ENCODE data around the gene YJU2. TPM values are rescaled to one million over a fixed set of nuclear protein-coding genes. Genes with fewer than 3 reads are reported as not detected.
A peak's percentile ranks its signal among the peaks of the same experiment; 100 is the strongest.
"Not testable (repeated sequence)": the region's sequence is repeated elsewhere in the genome, so short reads cannot be mapped to it uniquely, and the experiment has no call there.

Gene YJU2
- total RNA-seq, 1 donor from 2014 or later = 15.4 TPM

GRCh38 chr19:4227771-4228170 lies 19.1 kb upstream of the YJU2 start:
- H3K4me1 Mint-ChIP-seq (ENCODE audit: unreplicated experiment) = no peaks in the 10 kb centered on the region
- no peak for DNase-seq (ENCODE audit: low spot score)
- H3K27ac Mint-ChIP-seq (ENCODE audit: unreplicated experiment) = no peak overlapping the region
- no peak overlapping the region for H3K4me3 Mint-ChIP-seq (ENCODE audit: unreplicated experiment)
- TF ChIP-seq, protein P1, sequence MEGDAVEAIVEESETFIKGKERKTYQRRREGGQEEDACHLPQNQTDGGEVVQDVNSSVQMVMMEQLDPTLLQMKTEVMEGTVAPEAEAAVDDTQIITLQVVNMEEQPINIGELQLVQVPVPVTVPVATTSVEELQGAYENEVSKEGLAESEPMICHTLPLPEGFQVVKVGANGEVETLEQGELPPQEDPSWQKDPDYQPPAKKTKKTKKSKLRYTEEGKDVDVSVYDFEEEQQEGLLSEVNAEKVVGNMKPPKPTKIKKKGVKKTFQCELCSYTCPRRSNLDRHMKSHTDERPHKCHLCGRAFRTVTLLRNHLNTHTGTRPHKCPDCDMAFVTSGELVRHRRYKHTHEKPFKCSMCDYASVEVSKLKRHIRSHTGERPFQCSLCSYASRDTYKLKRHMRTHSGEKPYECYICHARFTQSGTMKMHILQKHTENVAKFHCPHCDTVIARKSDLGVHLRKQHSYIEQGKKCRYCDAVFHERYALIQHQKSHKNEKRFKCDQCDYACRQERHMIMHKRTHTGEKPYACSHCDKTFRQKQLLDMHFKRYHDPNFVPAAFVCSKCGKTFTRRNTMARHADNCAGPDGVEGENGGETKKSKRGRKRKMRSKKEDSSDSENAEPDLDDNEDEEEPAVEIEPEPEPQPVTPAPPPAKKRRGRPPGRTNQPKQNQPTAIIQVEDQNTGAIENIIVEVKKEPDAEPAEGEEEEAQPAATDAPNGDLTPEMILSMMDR (IDR thresholded peaks at IDR 0.05; ENCODE audit: unreplicated experiment) = no peak
- H3K9me3 Mint-ChIP-seq (ENCODE audit: unreplicated experiment) = no peaks in the 10 kb centered on the region
- no peaks in the 10 kb centered on the region for H3K36me3 Mint-ChIP-seq (ENCODE audit: low read depth, unreplicated experiment)
- H3K27me3 Mint-ChIP-seq (ENCODE audit: unreplicated experiment) = peaks cover 5% of the 10 kb centered on the region

GRCh38 chr19:4228765-4229178 lies 18.1 kb upstream of the YJU2 start:
- H3K36me3 Mint-ChIP-seq (ENCODE audit: low read depth, unreplicated experiment) = no peaks in the 10 kb centered on the region
- H3K4me1 Mint-ChIP-seq (ENCODE audit: unreplicated experiment) = no peaks in the 10 kb centered on the region
- no peak overlapping the region for H3K4me3 Mint-ChIP-seq (ENCODE audit: unreplicated experiment)
- H3K27ac Mint-ChIP-seq (ENCODE audit: unreplicated experiment) = no peak overlapping the region
- H3K27me3 Mint-ChIP-seq (ENCODE audit: unreplicated experiment) = peaks cover 8% of the 10 kb centered on the region
- no peaks in the 10 kb centered on the region for H3K9me3 Mint-ChIP-seq (ENCODE audit: unreplicated experiment)
- TF ChIP-seq, protein P1 (IDR thresholded peaks at IDR 0.05; ENCODE audit: unreplicated experiment) = no peak
- no peak for DNase-seq (ENCODE audit: low spot score)

DNA sequence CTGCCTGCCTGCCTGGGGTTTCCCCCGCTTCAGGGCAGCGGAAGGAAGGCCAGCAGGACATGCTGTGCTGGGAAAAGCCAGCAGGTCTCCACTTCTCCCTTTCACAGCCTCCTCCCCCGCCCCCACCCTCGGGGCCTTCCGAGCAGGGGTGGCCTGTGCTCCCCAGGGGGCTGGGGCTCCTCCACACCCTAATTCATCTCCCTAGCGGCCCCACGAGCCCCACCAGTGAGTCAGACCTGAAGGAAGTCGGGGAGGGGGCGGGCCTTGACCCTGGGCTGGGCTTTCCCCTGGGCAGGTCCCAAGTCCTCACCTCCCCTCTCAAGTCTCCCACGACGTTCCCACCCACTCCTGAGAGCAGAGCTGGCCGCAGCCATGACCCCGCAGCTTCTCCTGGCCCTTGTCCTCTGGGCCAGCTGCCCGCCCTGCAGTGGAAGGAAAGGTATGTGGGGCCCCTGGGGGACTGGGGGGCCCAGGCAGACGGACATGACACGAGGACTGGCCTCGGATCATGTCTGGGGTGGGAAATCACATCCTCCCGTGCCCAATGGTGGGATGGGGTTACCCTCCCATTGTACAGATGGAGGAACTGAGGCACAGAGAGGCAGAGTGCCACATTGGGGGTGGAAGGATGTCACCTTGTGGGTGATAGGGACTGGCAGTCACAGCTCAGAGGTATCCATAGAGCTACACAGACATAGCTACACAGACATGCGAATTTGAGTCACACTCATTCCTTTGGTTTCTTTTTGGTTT lies 17.5 kb upstream of the YJU2 start, which contains the start of gene EBI3:
EBI3 (plus strand) TSS at position 345 of the 753 bp plus-strand sequence; CDS start at position 373, 28 bp downstream.
- DNase-seq (ENCODE audit: low spot score) = peak; percentile 44
- Mint-ChIP-seq H3K4me1 (ENCODE audit: unreplicated experiment) (peaks cover 2% of the 10 kb centered on the region), H3K4me3 (ENCODE audit: unreplicated experiment) (no peak within 1 kb of the TSS), H3K27ac (ENCODE audit: unreplicated experiment) (no peak within 1 kb of the TSS), H3K36me3 (ENCODE audit: low read depth, unreplicated experiment) (no peaks in the 10 kb centered on the region), H3K27me3 (ENCODE audit: unreplicated experiment) (peaks cover 9% of the 10 kb centered on the region), H3K9me3 (ENCODE audit: unreplicated experiment) (no peaks in the 10 kb centered on the region)
- TF ChIP-seq, protein P1 (IDR thresholded peaks at IDR 0.05; ENCODE audit: unreplicated experiment) = no peak

GRCh38 chr19:4230237-4230636 lies 16.6 kb upstream of the YJU2 start:
- not testable (repeated sequence) for H3K27ac Mint-ChIP-seq (ENCODE audit: unreplicated experiment)
- H3K27me3 Mint-ChIP-seq (ENCODE audit: unreplicated experiment) = peaks cover 11% of the 10 kb centered on the region

GRCh38 chr19:4231521-4231920 lies 15.4 kb upstream of the YJU2 start:
- H3K4me1 Mint-ChIP-seq (ENCODE audit: unreplicated experiment); DNase-seq (ENCODE audit: low spot score); H3K27ac Mint-ChIP-seq (ENCODE audit: unreplicated experiment); H3K4me3 Mint-ChIP-seq (ENCODE audit: unreplicated experiment); H3K9me3 Mint-ChIP-seq (ENCODE audit: unreplicated experiment); H3K36me3 Mint-ChIP-seq (ENCODE audit: low read depth, unreplicated experiment): not testable (repeated sequence)
- peaks cover 11% of the 10 kb centered on the region for H3K27me3 Mint-ChIP-seq (ENCODE audit: unreplicated experiment)

More at GRCh38 chr19:4230237-4230636, 16.6 kb upstream of the YJU2 start:
- not testable (repeated sequence) for H3K36me3 Mint-ChIP-seq (ENCODE audit: low read depth, unreplicated experiment); H3K4me3 Mint-ChIP-seq (ENCODE audit: unreplicated experiment); H3K9me3 Mint-ChIP-seq (ENCODE audit: unreplicated experiment); H3K4me1 Mint-ChIP-seq (ENCODE audit: unreplicated experiment); DNase-seq (ENCODE audit: low spot score)

DNA sequence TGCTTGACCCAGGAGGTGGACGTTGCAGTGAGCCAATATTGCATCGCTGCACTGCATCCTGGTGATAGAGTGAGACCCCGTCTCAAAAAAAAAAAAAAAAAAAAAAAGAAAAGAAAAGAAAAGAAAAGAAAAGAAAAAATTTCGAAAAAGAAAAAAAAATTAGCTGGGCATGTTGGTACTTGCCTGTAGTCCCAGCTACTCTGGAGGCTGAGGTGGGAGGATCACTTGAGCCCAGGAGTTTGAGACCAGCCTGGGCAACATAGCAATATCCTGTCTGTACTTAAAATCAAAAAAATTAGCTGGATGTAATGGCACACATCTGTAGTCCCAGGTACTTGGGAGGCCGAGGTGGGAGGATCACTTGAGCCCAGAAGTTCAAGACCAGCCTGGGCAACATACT lies 14.7 kb upstream of the YJU2 start:
- not testable (repeated sequence) for H3K27ac Mint-ChIP-seq (ENCODE audit: unreplicated experiment); H3K4me1 Mint-ChIP-seq (ENCODE audit: unreplicated experiment); H3K4me3 Mint-ChIP-seq (ENCODE audit: unreplicated experiment); DNase-seq (ENCODE audit: low spot score); H3K36me3 Mint-ChIP-seq (ENCODE audit: low read depth, unreplicated experiment); H3K9me3 Mint-ChIP-seq (ENCODE audit: unreplicated experiment)
- H3K27me3 Mint-ChIP-seq (ENCODE audit: unreplicated experiment) = peaks cover 11% of the 10 kb centered on the region
